Suprapubic skin (tissue), 4 donors: ENCODE results near the gene TPCN1. TPM values are rescaled to one million over a fixed set of nuclear protein-coding genes. Genes with fewer than 3 reads are reported as not detected.

Source experiments
- DNase-seq, 2 donors: peaks; one replicate each; pipeline ENCODE4 v3.0.0-alpha.2; 2019; ENCODE audit warnings: low spot score in 2 of 2
- H3K27ac ChIP-seq: fragments of 200-600 bp; sonication (generic); one replicate; pipeline ENCODE4 v1.5.1; 2019
- H3K27me3 ChIP-seq: fragments of 200-600 bp; sonication (generic); one replicate; pipeline ENCODE4 v1.5.1; 2019
- H3K36me3 ChIP-seq: fragments of 200-600 bp; sonication (generic); one replicate; pipeline ENCODE4 v1.5.1; 2019
- H3K4me1 ChIP-seq: fragments of 200-600 bp; sonication (generic); one replicate; pipeline ENCODE4 v1.5.1; 2019
- H3K4me3 ChIP-seq: fragments of 200-600 bp; sonication (generic); one replicate; pipeline ENCODE4 v1.5.1; 2019; ENCODE audit warnings: mild to moderate bottlenecking
- H3K9me3 ChIP-seq: fragments of 200-600 bp; sonication (generic); one replicate; pipeline ENCODE4 v1.5.1; 2019
- CTCF ChIP-seq, 2 donors: fragments of 200-600 bp in 1 of 2; fragments of 450-650 bp in 1 of 2; sonication (generic) in 1 of 2; IDR thresholded peaks; one replicate each; pipeline ENCODE4 v1.5.1; 2016 to 2019; ENCODE audit warnings: antibody characterized with exemption in 2 of 2, mild to moderate bottlenecking in 1 of 2, moderate library complexity in 1 of 2
- EP300 ChIP-seq: sonication (generic); formaldehyde crosslinking; IDR thresholded peaks from one replicate; pipeline ENCODE4 v1.6.1; 2017; ENCODE audit warnings: antibody characterized with exemption
- POLR2A ChIP-seq, 2 donors: fragments of 450-650 bp; IDR thresholded peaks; one replicate each; pipeline ENCODE4 v1.6.1; 2017; ENCODE audit warnings: antibody characterized with exemption in 2 of 2, mild to moderate bottlenecking in 2 of 2, moderate library complexity in 2 of 2
- POLR2AphosphoS5 ChIP-seq, 3 donors: sonication (generic); formaldehyde crosslinking; IDR thresholded peaks; one replicate each; pipeline ENCODE4 v1.6.1; 2017; ENCODE audit warnings: antibody characterized with exemption in 3 of 3
- WGBS: methylation state at CpG from one replicate; pipeline ENCODE4 v1.1.5; 2018; 5-methylcytosine and 5-hydroxymethylcytosine counted together
- total RNA-seq, 4 donors: library from RNA; depleted of rRNA; stranded (reverse); fragments of >200 nt; gene quantifications; one replicate each; pipeline ENCODE4 v1.1.0, GENCODE V29; 2016

Gene TPCN1
- total RNA-seq, 4 donors from 2014 or later = 15.5 to 74.1 (median 35.6) TPM

GRCh38 chr12:113200021-113200797, 21.1 kb upstream of the TPCN1 start:
- DNase-seq = no peak

GRCh38 chr12:113201187-113202177, 19.8 kb upstream of the TPCN1 start:
- H3K9me3 ChIP-seq = no peaks in the 10 kb centered on the region
- H3K4me1 ChIP-seq = peaks cover 3% of the 10 kb centered on the region
- H3K36me3 ChIP-seq = no peaks in the 10 kb centered on the region
- TF ChIP-seq EP300 (no peak), POLR2A (IDR thresholded peaks at IDR 0.05) (no peak), CTCF (IDR thresholded peaks at IDR 0.05) (no peak), POLR2AphosphoS5 (IDR thresholded peaks at IDR 0.05) (no peak)
- no peak for DNase-seq
- 94% methylated on average over 11 of the region's 14 CpGs for WGBS
- no peaks in the 10 kb centered on the region for H3K27me3 ChIP-seq
- H3K4me3 ChIP-seq = no peak overlapping the region
- no peak overlapping the region for H3K27ac ChIP-seq

More at GRCh38 chr12:113200021-113200797, 21.1 kb upstream of the TPCN1 start:
- H3K4me3 ChIP-seq = no peak overlapping the region
- no peak for TF ChIP-seq POLR2AphosphoS5 (IDR thresholded peaks at IDR 0.05)
- no peak for TF ChIP-seq EP300
- no peak for TF ChIP-seq POLR2A (IDR thresholded peaks at IDR 0.05)
- no peak for TF ChIP-seq CTCF (IDR thresholded peaks at IDR 0.05)
- no peaks in the 10 kb centered on the region for H3K27me3 ChIP-seq
- 90% methylated on average over 12 of the region's 12 CpGs for WGBS
- H3K27ac ChIP-seq = no peak overlapping the region
- H3K9me3 ChIP-seq = no peaks in the 10 kb centered on the region
- H3K36me3 ChIP-seq = no peaks in the 10 kb centered on the region
- H3K4me1 ChIP-seq = peaks cover 3% of the 10 kb centered on the region

GRCh38 chr12:113202300-113203075, 18.8 kb upstream of the TPCN1 start:
- TF ChIP-seq CTCF (IDR thresholded peaks at IDR 0.05) = no peak
- no peak for TF ChIP-seq POLR2AphosphoS5 (IDR thresholded peaks at IDR 0.05)
- no peak for TF ChIP-seq EP300
- no peak for TF ChIP-seq POLR2A (IDR thresholded peaks at IDR 0.05)
- Histone ChIP-seq H3K4me3 (no peak overlapping the region), H3K4me1 (no peaks in the 10 kb centered on the region), H3K9me3 (no peaks in the 10 kb centered on the region), H3K27ac (no peak overlapping the region), H3K36me3 (no peaks in the 10 kb centered on the region), H3K27me3 (no peaks in the 10 kb centered on the region)
- 90% methylated on average over 3 of the region's 4 CpGs for WGBS
- no peak for DNase-seq

DNA sequence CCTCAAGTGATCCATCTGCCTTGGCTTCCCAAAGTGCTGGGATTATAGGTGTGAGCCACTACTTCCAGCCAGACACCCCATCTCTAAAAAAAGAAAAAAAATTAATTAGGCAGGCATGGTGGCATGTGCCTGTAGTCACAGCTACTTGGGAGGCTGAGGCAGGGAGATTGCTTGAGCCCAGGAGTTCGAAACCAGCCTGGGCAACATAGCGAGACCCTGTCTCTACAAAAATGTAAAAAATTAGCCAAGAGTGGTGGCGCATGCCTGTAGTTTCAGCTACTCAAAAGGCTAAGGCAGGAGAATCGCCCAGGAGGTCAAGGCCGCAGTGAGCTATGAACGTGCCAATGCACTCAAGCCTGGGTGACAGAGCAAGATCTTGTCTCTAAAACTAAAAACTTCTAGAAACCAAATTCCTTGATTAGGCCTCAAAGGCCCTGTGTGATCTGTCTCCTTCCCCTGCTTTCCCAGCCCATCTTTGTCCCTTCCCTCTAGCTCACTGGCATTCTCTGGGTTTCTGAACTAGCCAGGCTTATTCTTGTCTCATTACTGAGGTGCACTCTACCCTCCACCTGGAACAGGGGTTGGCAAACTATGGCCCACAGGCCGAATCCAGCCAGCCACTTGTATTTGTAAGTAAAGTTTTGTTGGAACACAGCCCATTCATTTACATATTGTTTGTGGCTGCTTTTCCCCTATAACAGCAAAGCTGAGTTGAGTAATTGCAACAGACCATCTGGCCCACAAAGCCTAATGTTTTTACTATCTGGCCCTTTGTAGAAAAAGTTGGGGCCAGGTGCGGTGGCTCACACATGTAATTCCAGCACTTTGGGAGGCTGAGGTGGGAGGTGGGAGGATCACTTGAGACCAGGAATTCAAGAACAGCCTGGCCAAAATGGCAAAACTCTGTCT, 17.2 kb upstream of the TPCN1 start:
- Histone ChIP-seq H3K9me3 (no peaks in the 10 kb centered on the region), H3K36me3 (no peaks in the 10 kb centered on the region), H3K4me3 (no peak overlapping the region), H3K4me1 (no peaks in the 10 kb centered on the region), H3K27me3 (no peaks in the 10 kb centered on the region), H3K27ac (no peak overlapping the region)
- DNase-seq = no peak
- no peak for TF ChIP-seq POLR2A (IDR thresholded peaks at IDR 0.05)
- no peak for TF ChIP-seq EP300
- no peak for TF ChIP-seq POLR2AphosphoS5 (IDR thresholded peaks at IDR 0.05)
- TF ChIP-seq CTCF (IDR thresholded peaks at IDR 0.05) = no peak
- 89% methylated on average over 8 of the region's 8 CpGs for WGBS
